Embryonic facial prominence (tissue), 1 donor: Measurements from ENCODE around the gene KLC3.
"Not testable (repeated sequence)": the region's sequence is repeated elsewhere in the genome, so short reads cannot be mapped to it uniquely, and the experiment has no call there.

Source experiments
- DNase-seq: peaks from one replicate; pipeline ENCODE4 v3.0.0-alpha.2; 2016; ENCODE audit errors: extremely low spot score

Gene KLC3

GRCh38 chr19:45340232-45340898 is at the start of gene KLC3:
TSS of gene KLC3 (plus strand) at chr19:45340750. CDS start at chr19:45345542, 4,792 bp downstream.
- DNase-seq: no peak

GRCh38 chr19:45291834-45292233 is 48.7 kb upstream of the KLC3 start:
- DNase-seq: no peak

GRCh38 chr19:45293682-45294081 is 46.9 kb upstream of the KLC3 start:
- no peak for DNase-seq

- no peak for DNase-seq
These were observed 46.1 kb upstream of the KLC3 start for GRCh38 chr19:45294291-45295029.

- no peak for DNase-seq
These were observed 44.7 kb upstream of the KLC3 start for GRCh38 chr19:45295873-45296272.

GRCh38 chr19:45296355-45296754 is 44.2 kb upstream of the KLC3 start:
- no peak for DNase-seq

- no peak for DNase-seq
These were observed 42.9 kb upstream of the KLC3 start for GRCh38 chr19:45297674-45298073.

GRCh38 chr19:45298264-45298663 is 42.3 kb upstream of the KLC3 start:
- no peak for DNase-seq

GRCh38 chr19:45299719-45300118 is 40.8 kb upstream of the KLC3 start:
- DNase-seq: no peak

- no peak for DNase-seq
These were observed 38.1 kb upstream of the KLC3 start for GRCh38 chr19:45302416-45302815.

- DNase-seq: no peak
These were observed 37.1 kb upstream of the KLC3 start for GRCh38 chr19:45303269-45304060.

- no peak for DNase-seq
These were observed 36.2 kb upstream of the KLC3 start for GRCh38 chr19:45304141-45304926.

- DNase-seq: no peak
These were observed 35.5 kb upstream of the KLC3 start for GRCh38 chr19:45305007-45305406.

GRCh38 chr19:45305421-45305820 is 35.1 kb upstream of the KLC3 start:
- no peak for DNase-seq

- no peak for DNase-seq
These were observed 34.5 kb upstream of the KLC3 start for GRCh38 chr19:45306040-45306439.

- DNase-seq: no peak
These were observed 34.0 kb upstream of the KLC3 start for GRCh38 chr19:45306518-45307027.

- DNase-seq: no peak
These were observed 33.2 kb upstream of the KLC3 start for GRCh38 chr19:45307361-45307760.

- not testable (repeated sequence) for DNase-seq
These were observed 31.2 kb upstream of the KLC3 start for GRCh38 chr19:45309322-45309721.

- no peak for DNase-seq
These were observed 28.9 kb upstream of the KLC3 start for GRCh38 chr19:45311621-45312020.

GRCh38 chr19:45312285-45312684 is 28.3 kb upstream of the KLC3 start:
- not testable (repeated sequence) for DNase-seq

GRCh38 chr19:45314708-45315245 is 25.8 kb upstream of the KLC3 start:
- no peak for DNase-seq
